ENCODE data around the gene CSNK1A1.
"Not testable (repeated sequence)": the region's sequence is repeated elsewhere in the genome, so short reads cannot be mapped to it uniquely, and the experiment has no call there.

CSNK1A1 gene

DNA sequence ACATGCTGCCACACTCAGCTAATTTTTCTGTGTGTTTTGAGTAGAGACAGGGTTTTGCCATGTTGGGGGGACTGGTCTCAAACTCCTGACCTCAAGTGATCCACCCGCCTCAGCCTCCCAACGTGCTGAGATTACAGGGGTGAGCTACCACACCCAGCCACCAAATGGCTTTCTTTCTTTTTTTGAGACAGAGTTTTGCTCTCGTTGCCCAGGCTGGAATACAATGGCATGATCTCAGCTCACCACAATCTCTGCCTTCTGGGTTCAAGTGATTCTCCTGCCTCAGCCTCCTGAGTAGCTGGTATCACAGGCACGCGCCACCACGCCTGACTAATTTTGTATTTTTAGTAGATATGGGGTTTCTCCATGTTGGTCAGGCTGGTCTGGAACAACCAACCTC, 15.5 kb downstream of the CSNK1A1 start:
- H3K4me2 ChIP-seq (ENCODE audit: low read length, poor library complexity, severe bottlenecking); H2BK5ac ChIP-seq (ENCODE audit: low read depth, low read length, poor library complexity, severe bottlenecking); H2BK15ac ChIP-seq (ENCODE audit: low read depth, poor library complexity, severe bottlenecking); H3K9me3 ChIP-seq (ENCODE audit: control insufficient read depth, low read length); H3K14ac ChIP-seq (ENCODE audit: low read length in 2 of 2); H4K8ac ChIP-seq (ENCODE audit: low read length); H3K79me1 ChIP-seq (replicated peaks; ENCODE audit: low read length, poor library complexity, severe bottlenecking); H3K18ac ChIP-seq (ENCODE audit: low read depth in 1 of 2, low read length in 2 of 2); H2AK5ac ChIP-seq (ENCODE audit: low read length, severe bottlenecking); H3K27me3 ChIP-seq (ENCODE audit: control insufficient read depth in 1 of 2, insufficient read depth in 1 of 2, low read length in 2 of 2); H3K4ac ChIP-seq (ENCODE audit: low read depth in 1 of 2, low read length in 2 of 2); H3K4me3 ChIP-seq (ENCODE audit: insufficient read depth in 1 of 2, low read depth in 1 of 2, low read length in 2 of 2); H4K91ac ChIP-seq (ENCODE audit: low read length); H2BK12ac ChIP-seq (ENCODE audit: low read length in 2 of 2); H2AFZ ChIP-seq (ENCODE audit: low read depth, low read length); H2BK120ac ChIP-seq (ENCODE audit: low read depth, low read length); H3K27ac ChIP-seq (ENCODE audit: low read length, poor library complexity, severe bottlenecking); H3K4me1 ChIP-seq (ENCODE audit: control insufficient read depth, insufficient read depth, low read depth, low read length); H3K9ac ChIP-seq (ENCODE audit: low read length); DNase-seq; H3K23ac ChIP-seq (ENCODE audit: low read length in 2 of 2): not testable (repeated sequence)
- 98% methylated on average over 6 of the region's 6 CpGs for WGBS
- H3K36me3 ChIP-seq (ENCODE audit: control insufficient read depth in 1 of 2, insufficient read depth in 2 of 2, low read depth in 1 of 2, low read length in 2 of 2) = peaks cover 15 to 77% of the 10 kb centered on the region in 2 experiments

DNA sequence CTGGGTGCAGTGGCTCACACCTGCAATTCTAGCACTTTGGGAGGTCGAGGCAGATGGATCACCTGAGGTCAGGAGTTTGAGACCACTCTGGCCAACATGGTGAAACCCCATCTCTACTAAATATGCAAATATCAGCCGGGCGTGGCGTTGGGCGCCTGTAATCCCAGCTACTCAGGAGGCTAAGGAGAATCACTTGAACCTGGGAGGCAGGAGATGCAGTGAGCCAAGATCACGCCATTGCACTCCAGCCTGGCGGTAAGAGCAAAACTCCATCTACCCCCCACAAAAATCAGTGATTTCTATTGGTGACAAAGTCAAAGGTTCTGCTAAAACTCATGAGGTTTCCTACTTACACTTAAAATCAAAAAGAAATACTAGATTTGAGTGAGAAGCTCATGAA, 18.8 kb downstream of the CSNK1A1 start:
- Histone ChIP-seq H2AK5ac (ENCODE audit: low read length, severe bottlenecking) (no peak overlapping the region), H3K18ac (ENCODE audit: low read depth in 1 of 2, low read length in 2 of 2) (no peak overlapping the region), H3K27ac (ENCODE audit: low read length, poor library complexity, severe bottlenecking) (no peak overlapping the region), H3K9me3 (ENCODE audit: control insufficient read depth, low read length) (no peaks in the 10 kb centered on the region), H2AFZ (ENCODE audit: low read depth, low read length) (no peak overlapping the region), H2BK5ac (ENCODE audit: low read depth, low read length, poor library complexity, severe bottlenecking) (no peak overlapping the region), H2BK12ac (ENCODE audit: low read length in 2 of 2) (no peak overlapping the region), H2BK120ac (ENCODE audit: low read depth, low read length) (no peak overlapping the region), H3K36me3 (ENCODE audit: control insufficient read depth in 1 of 2, insufficient read depth in 2 of 2, low read depth in 1 of 2, low read length in 2 of 2) (peaks cover 10 to 72% of the 10 kb centered on the region in 2 experiments), H4K91ac (ENCODE audit: low read length) (no peak overlapping the region), H3K4ac (ENCODE audit: low read depth in 1 of 2, low read length in 2 of 2) (no peak overlapping the region), H3K79me1 (replicated peaks; ENCODE audit: low read length, poor library complexity, severe bottlenecking) (no peaks in the 10 kb centered on the region), H3K14ac (ENCODE audit: low read length in 2 of 2) (no peak overlapping the region), H2BK15ac (ENCODE audit: low read depth, poor library complexity, severe bottlenecking) (no peak overlapping the region), H3K4me1 (ENCODE audit: control insufficient read depth, insufficient read depth, low read depth, low read length) (no peaks in the 10 kb centered on the region), H3K4me2 (ENCODE audit: low read length, poor library complexity, severe bottlenecking) (no peak overlapping the region), H4K8ac (ENCODE audit: low read length) (no peak overlapping the region), H3K9ac (ENCODE audit: low read length) (no peak overlapping the region), H3K4me3 (ENCODE audit: insufficient read depth in 1 of 2, low read depth in 1 of 2, low read length in 2 of 2) (no peak overlapping the region), H3K23ac (ENCODE audit: low read length in 2 of 2) (no peak overlapping the region), H3K27me3 (ENCODE audit: control insufficient read depth in 1 of 2, insufficient read depth in 1 of 2, low read length in 2 of 2) (no peaks in the 10 kb centered on the region)
- DNase-seq = no peak
- 99% methylated on average over 5 of the region's 7 CpGs for WGBS

DNA sequence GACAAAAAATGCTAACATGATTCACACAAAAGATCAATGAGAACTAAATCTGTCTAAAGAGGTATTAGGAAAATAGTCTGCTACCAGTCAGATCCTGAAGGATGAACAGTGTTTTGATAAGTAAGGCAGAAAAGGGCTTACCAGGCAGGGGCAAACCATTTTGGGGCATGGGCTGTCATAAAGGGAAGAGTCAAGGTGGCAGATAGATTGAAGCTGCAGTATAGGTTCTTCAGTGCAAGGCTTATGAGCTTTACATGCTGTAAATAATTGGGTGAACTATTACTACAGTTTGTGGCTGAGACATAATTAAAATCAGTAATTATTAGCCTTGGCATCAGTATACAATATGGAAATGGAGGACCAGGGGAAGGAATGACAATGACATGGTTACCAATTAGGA, 21.8 kb downstream of the CSNK1A1 start:
- Histone ChIP-seq H3K4me2 (ENCODE audit: low read length, poor library complexity, severe bottlenecking) (no peak overlapping the region), H3K4me1 (ENCODE audit: control insufficient read depth, insufficient read depth, low read depth, low read length) (peaks cover 3% of the 10 kb centered on the region), H3K9me3 (ENCODE audit: control insufficient read depth, low read length) (no peaks in the 10 kb centered on the region), H3K36me3 (ENCODE audit: control insufficient read depth in 1 of 2, insufficient read depth in 2 of 2, low read depth in 1 of 2, low read length in 2 of 2) (peaks cover 10 to 54% of the 10 kb centered on the region in 2 experiments), H2BK12ac (ENCODE audit: low read length in 2 of 2) (no peak overlapping the region), H2BK5ac (ENCODE audit: low read depth, low read length, poor library complexity, severe bottlenecking) (no peak overlapping the region), H3K14ac (ENCODE audit: low read length in 2 of 2) (no peak overlapping the region), H2BK120ac (ENCODE audit: low read depth, low read length) (no peak overlapping the region), H2BK15ac (ENCODE audit: low read depth, poor library complexity, severe bottlenecking) (no peak overlapping the region), H3K27ac (ENCODE audit: low read length, poor library complexity, severe bottlenecking) (no peak overlapping the region), H3K4ac (ENCODE audit: low read depth in 1 of 2, low read length in 2 of 2) (no peak overlapping the region), H3K9ac (ENCODE audit: low read length) (peak overlapping the region; percentile 1), H3K18ac (ENCODE audit: low read depth in 1 of 2, low read length in 2 of 2) (no peak overlapping the region), H3K4me3 (ENCODE audit: insufficient read depth in 1 of 2, low read depth in 1 of 2, low read length in 2 of 2) (no peak overlapping the region), H3K79me1 (replicated peaks; ENCODE audit: low read length, poor library complexity, severe bottlenecking) (no peaks in the 10 kb centered on the region), H3K23ac (ENCODE audit: low read length in 2 of 2) (no peak overlapping the region), H3K27me3 (ENCODE audit: control insufficient read depth in 1 of 2, insufficient read depth in 1 of 2, low read length in 2 of 2) (no peaks in the 10 kb centered on the region), H2AFZ (ENCODE audit: low read depth, low read length) (no peak overlapping the region), H4K8ac (ENCODE audit: low read length) (no peak overlapping the region), H4K91ac (ENCODE audit: low read length) (no peak overlapping the region), H2AK5ac (ENCODE audit: low read length, severe bottlenecking) (no peak overlapping the region)
- no peak for DNase-seq

DNA sequence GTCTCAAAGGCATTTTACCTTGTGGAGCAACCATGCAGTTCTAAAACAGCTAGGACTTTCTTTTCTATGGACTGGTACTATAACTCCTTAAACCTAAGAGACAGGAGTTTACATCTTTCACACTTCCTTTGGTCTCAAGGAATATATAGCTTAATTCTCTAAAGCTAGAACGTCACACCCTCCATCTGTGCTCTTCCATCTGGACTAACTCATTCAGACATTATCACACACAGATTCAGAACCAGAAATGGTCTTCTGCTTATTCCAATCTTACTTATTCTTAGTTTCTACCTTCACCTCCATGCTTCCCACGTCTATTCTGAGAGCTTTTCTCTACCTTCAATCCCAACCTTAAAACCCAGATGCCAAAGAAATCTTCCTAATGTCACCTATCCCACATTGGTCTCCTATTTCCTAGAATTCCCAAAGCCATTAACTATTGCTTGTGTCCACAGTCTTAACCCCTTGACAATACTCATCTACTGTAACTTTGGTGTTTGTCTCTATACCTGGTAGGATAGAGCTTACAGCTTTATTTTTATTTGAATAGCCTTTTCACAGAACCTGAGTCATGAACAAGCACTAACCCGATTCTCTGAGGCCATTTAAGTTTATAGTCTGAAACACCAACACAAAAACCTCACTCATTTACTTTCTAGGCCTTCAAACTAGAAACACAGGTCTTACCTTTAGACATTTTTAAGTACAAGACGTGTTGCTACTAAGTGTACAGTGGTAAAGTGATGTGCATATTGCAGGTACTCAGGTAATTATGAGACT, 22.8 kb downstream of the CSNK1A1 start:
- Histone ChIP-seq H2AFZ (ENCODE audit: low read depth, low read length) (no peak overlapping the region), H4K91ac (ENCODE audit: low read length) (no peak overlapping the region), H2BK15ac (ENCODE audit: low read depth, poor library complexity, severe bottlenecking) (no peak overlapping the region), H2BK5ac (ENCODE audit: low read depth, low read length, poor library complexity, severe bottlenecking) (no peak overlapping the region), H2BK120ac (ENCODE audit: low read depth, low read length) (no peak overlapping the region), H3K4me2 (ENCODE audit: low read length, poor library complexity, severe bottlenecking) (no peak overlapping the region), H3K23ac (ENCODE audit: low read length in 2 of 2) (no peak overlapping the region), H3K4me3 (ENCODE audit: insufficient read depth in 1 of 2, low read depth in 1 of 2, low read length in 2 of 2) (no peak overlapping the region), H3K27me3 (ENCODE audit: control insufficient read depth in 1 of 2, insufficient read depth in 1 of 2, low read length in 2 of 2) (no peaks in the 10 kb centered on the region), H3K27ac (ENCODE audit: low read length, poor library complexity, severe bottlenecking) (no peak overlapping the region), H3K4me1 (ENCODE audit: control insufficient read depth, insufficient read depth, low read depth, low read length) (peaks cover 3% of the 10 kb centered on the region), H3K79me1 (replicated peaks; ENCODE audit: low read length, poor library complexity, severe bottlenecking) (no peaks in the 10 kb centered on the region), H3K14ac (ENCODE audit: low read length in 2 of 2) (no peak overlapping the region), H3K9me3 (ENCODE audit: control insufficient read depth, low read length) (no peaks in the 10 kb centered on the region), H2BK12ac (ENCODE audit: low read length in 2 of 2) (no peak overlapping the region), H3K36me3 (ENCODE audit: control insufficient read depth in 1 of 2, insufficient read depth in 2 of 2, low read depth in 1 of 2, low read length in 2 of 2) (peaks cover 10 to 57% of the 10 kb centered on the region in 2 experiments), H4K8ac (ENCODE audit: low read length) (no peak overlapping the region), H3K4ac (ENCODE audit: low read depth in 1 of 2, low read length in 2 of 2) (no peak overlapping the region), H3K18ac (ENCODE audit: low read depth in 1 of 2, low read length in 2 of 2) (no peak overlapping the region), H3K9ac (ENCODE audit: low read length) (no peak overlapping the region), H2AK5ac (ENCODE audit: low read length, severe bottlenecking) (no peak overlapping the region)
- no peak for DNase-seq
- WGBS = 74% methylated on average over 4 of the region's 4 CpGs
